ENCODE measurements around the gene MYF6. TPM values are rescaled to one million over a fixed set of nuclear protein-coding genes. Genes with fewer than 3 reads are reported as not detected.

Gene MYF6
- total RNA-seq, 4 donors from 2014 or later, result 0.19 TPM; not detected in 3

- Histone ChIP-seq H3K27ac (no peak overlapping the region), H3K9me3 (no peaks in the 10 kb centered on the region), H3K4me3 (no peak overlapping the region), H3K4me1 (peaks cover 0 to 9% (median 0%) of the 10 kb centered on the region in 3 donors), H3K36me3 (no peaks in the 10 kb centered on the region), H3K27me3 (peaks cover 0 to 20% (median 2%) of the 10 kb centered on the region in 4 donors)
- no peak for TF ChIP-seq POLR2A (IDR thresholded peaks at IDR 0.05)
- TF ChIP-seq, protein P1, sequence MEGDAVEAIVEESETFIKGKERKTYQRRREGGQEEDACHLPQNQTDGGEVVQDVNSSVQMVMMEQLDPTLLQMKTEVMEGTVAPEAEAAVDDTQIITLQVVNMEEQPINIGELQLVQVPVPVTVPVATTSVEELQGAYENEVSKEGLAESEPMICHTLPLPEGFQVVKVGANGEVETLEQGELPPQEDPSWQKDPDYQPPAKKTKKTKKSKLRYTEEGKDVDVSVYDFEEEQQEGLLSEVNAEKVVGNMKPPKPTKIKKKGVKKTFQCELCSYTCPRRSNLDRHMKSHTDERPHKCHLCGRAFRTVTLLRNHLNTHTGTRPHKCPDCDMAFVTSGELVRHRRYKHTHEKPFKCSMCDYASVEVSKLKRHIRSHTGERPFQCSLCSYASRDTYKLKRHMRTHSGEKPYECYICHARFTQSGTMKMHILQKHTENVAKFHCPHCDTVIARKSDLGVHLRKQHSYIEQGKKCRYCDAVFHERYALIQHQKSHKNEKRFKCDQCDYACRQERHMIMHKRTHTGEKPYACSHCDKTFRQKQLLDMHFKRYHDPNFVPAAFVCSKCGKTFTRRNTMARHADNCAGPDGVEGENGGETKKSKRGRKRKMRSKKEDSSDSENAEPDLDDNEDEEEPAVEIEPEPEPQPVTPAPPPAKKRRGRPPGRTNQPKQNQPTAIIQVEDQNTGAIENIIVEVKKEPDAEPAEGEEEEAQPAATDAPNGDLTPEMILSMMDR (IDR thresholded peaks at IDR 0.05), result no peak
- intact Hi-C loops (cut with DNase I), result no loop called here
- no peak for DNase-seq
- 74 to 91% methylated on average over 2 of the region's 2 CpGs for WGBS, 2 donors
These were observed 3.0 kb upstream of the MYF6 start for GRCh38 chr12:80704420-80704819.

DNA sequence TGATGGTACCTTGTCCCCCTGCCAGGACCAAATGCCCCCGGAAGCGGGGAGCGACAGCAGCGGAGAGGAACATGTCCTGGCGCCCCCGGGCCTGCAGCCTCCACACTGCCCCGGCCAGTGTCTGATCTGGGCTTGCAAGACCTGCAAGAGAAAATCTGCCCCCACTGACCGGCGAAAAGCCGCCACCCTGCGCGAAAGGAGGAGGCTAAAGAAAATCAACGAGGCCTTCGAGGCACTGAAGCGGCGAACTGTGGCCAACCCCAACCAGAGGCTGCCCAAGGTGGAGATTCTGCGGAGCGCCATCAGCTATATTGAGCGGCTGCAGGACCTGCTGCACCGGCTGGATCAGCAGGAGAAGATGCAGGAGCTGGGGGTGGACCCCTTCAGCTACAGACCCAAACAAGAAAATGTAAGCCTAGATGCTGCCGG, 410 bp downstream of the MYF6 start:
- TF ChIP-seq, protein P1 (IDR thresholded peaks at IDR 0.05), result no peak
- no peak for TF ChIP-seq POLR2A (IDR thresholded peaks at IDR 0.05)
- Histone ChIP-seq H3K36me3 (no peaks in the 10 kb centered on the region), H3K27me3 (peaks cover 0 to 33% (median 2%) of the 10 kb centered on the region in 4 donors), H3K9me3 (no peaks in the 10 kb centered on the region), H3K27ac (no peak overlapping the region), H3K4me3 (no peak overlapping the region), H3K4me1 (peaks cover 0 to 9% (median 0%) of the 10 kb centered on the region in 3 donors)
- DNase-seq, result no peak
- intact Hi-C loops (cut with DNase I), result no loop called here
- 14 to 30% methylated on average over 4 to 5 of the region's 21 CpGs for WGBS, 2 donors

DNA sequence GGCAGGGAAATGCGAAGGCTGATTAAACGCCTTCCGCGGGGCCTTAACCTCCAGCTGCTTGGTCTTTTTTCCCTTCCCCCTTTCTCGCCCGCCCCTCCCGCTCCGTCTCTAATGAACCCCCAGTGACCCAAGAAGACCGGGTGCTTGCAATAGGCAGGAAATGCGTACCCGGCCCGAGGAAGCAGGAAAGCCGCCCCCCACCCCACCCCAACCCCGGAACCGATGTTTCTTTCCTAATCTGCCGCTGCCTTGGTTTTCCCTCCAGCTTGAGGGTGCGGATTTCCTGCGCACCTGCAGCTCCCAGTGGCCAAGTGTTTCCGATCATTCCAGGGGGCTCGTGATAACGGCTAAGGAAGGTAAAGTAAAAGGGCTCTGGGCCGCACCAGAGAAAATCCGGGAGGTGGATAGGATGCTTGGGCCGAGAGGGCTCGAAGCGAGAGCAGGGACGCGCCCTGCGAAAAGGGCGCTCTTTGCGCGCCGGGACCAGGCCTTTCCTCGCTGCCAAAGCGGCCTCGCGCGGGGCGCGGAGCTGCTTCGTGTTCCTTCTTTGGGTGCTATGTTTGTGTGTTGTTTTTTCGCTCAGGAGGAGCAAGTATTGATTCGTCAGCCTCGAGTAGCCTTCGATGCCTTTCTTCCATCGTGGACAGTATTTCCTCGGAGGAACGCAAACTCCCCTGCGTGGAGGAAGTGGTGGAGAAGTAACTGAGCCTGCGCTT, 983 bp downstream of the MYF6 start:
- WGBS, 2 donors, result 15 to 21% methylated on average over 4 to 13 of the region's 50 CpGs
- peaks cover 0 to 33% (median 2%) of the 10 kb centered on the region in 4 donors for H3K27me3 ChIP-seq

DNA sequence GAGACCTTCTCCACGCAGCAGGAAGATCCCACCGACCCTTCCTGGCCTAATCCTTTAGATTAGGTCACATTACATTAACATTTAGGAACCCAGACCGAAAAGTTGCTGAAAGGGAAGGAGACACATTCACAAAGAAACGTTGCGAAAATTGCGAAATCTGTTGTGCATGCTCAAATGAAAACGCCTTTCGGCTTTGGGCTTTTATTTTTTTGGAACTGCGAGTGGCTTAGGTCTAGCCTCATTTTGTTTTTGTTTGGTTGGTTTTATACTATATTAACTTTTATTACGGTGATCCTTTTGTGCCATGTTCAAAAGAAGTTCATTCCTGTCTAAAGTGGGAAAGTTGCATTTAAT, 1.5 kb downstream of the MYF6 start:
- no peak for DNase-seq
- H3K27me3 ChIP-seq, result peaks cover 0 to 37% (median 2%) of the 10 kb centered on the region in 4 donors
- H3K27ac ChIP-seq, result no peak overlapping the region
- 39 to 54% methylated on average over 10 of the region's 10 CpGs for WGBS, 2 donors
- H3K4me1 ChIP-seq, result peaks cover 0 to 9% (median 0%) of the 10 kb centered on the region in 3 donors
- intact Hi-C loops (cut with DNase I), result no loop called here
- H3K9me3 ChIP-seq, result no peaks in the 10 kb centered on the region
- no peak for TF ChIP-seq POLR2A (IDR thresholded peaks at IDR 0.05)
- TF ChIP-seq, protein P1 (IDR thresholded peaks at IDR 0.05), result no peak
- H3K4me3 ChIP-seq, result no peak overlapping the region
- H3K36me3 ChIP-seq, result no peaks in the 10 kb centered on the region

More for the DNA sequence above, 983 bp downstream of the MYF6 start:
- peak overlapping the region in 1 of 4 donors; percentile 32 for H3K4me3 ChIP-seq
- H3K9me3 ChIP-seq, result no peaks in the 10 kb centered on the region
- no peak for DNase-seq
- no peak for TF ChIP-seq POLR2A (IDR thresholded peaks at IDR 0.05)
- TF ChIP-seq, protein P1 (IDR thresholded peaks at IDR 0.05), result no peak
- no peaks in the 10 kb centered on the region for H3K36me3 ChIP-seq
- intact Hi-C loops (cut with DNase I), result no loop called here
- peaks cover 0 to 9% (median 0%) of the 10 kb centered on the region in 3 donors for H3K4me1 ChIP-seq
- H3K27ac ChIP-seq, result no peak overlapping the region

DNA sequence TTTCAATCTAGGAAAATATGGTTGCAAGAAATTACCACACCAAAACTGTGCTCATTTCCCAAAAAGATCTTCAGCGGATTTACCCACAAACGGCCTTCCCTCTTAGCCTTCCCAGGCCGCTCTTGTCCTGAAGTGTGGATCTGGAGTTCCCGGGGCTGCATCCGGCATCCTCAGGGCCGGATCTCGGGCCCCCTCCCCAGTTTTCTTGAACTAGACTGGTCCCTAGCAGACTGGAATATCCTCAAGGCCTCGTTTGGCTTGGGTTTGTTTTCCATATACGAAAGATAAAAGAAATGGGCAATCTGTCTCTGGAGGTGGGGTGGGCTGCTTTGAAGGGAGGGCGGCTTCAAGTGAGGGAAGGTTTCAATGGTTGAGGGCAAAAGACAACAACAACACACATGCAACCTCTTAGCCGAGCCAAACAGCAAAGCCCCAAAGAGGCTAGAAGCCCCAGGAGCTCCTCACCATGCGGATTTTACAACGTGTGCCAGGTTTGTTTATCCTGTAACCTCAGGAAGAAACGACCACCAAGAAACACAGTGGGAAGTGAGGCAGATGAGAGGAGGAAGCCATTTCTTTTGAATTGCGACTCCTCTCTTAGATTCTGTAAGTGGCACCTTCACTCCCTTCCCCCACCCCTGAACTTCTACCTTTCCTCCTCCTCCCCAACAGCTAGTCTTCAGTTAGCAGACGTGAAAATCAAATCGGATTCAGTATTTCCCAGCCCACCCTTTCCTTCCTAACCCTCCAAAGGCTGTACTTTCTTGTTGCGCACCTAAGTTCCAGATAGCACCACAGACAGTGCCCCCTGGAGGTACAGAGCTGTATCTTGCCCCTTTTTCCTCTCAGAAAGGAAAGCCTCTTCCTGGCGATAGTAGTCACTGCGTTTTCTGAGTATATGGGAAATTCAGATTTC, 2.6 kb downstream of the MYF6 start:
- no peak overlapping the region for H3K4me3 ChIP-seq
- H3K9me3 ChIP-seq, result no peaks in the 10 kb centered on the region
- intact Hi-C loops (cut with DNase I), result no loop called here
- H3K4me1 ChIP-seq, result peaks cover 0 to 9% (median 0%) of the 10 kb centered on the region in 3 donors
- no peak overlapping the region for H3K27ac ChIP-seq
- H3K27me3 ChIP-seq, result peaks cover 0 to 48% (median 2%) of the 10 kb centered on the region in 4 donors
- no peaks in the 10 kb centered on the region for H3K36me3 ChIP-seq
- no peak for TF ChIP-seq POLR2A (IDR thresholded peaks at IDR 0.05)
- TF ChIP-seq, protein P1 (IDR thresholded peaks at IDR 0.05), result peak in 1 of 6 experiments; percentile 22
- WGBS, 2 donors, result 59 to 63% methylated on average over 20 of the region's 20 CpGs
- DNase-seq, result no peak

Measured in esophagus squamous epithelium (tissue), 5 donors.